Cardiac fibroblast (primary cell): ENCODE measurements around the gene NPAS3.
A peak's percentile ranks its signal among the peaks of the same experiment; 100 is the strongest.

Source experiments
- DNase-seq, 2 donors: peaks; one replicate each; pipeline versions ENCODE4 v3.0.0 to v3.0.0-alpha.2; 2010; ENCODE audit warnings: low read depth in 2 of 2
- H3K4me3 ChIP-seq, 2 donors: replicated peaks in 1 of 2; 1 replicate in 1 of 2; 2 replicates in 1 of 2; pipeline ENCODE4 v1.5.1; 2011; ENCODE audit warnings: low read depth in 2 of 2, low read length in 2 of 2, mild to moderate bottlenecking in 2 of 2, moderate library complexity in 1 of 2
- TF ChIP-seq, protein P1 (sequence below): IDR thresholded peaks from one replicate; pipeline ENCODE4 v1.5.1; 2011; ENCODE audit warnings: low read depth, mild to moderate bottlenecking, low read length, inconsistent platforms

The NPAS3 gene

DNA sequence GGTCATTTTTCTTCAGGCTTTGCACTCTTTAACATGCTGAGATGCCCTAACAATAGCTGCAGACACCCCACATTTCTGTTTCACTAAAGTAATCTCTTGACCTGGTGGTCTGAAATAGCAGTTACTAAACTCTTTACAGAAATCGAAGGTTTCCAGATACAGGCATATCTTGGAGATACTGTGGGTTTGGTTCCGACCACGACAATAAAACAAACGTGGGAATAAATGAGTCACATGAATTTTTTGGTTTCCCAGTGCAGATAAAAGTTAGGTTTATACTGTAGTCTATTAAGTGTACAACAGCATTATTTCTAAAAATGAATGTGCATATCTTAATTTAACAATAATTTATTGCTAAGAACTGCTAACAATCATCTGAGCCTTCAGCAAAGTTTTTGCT, 803.5 kb downstream of the NPAS3 start:
- DNase-seq, result no peak
- H3K4me3 ChIP-seq, result no peak overlapping the region
- TF ChIP-seq, protein P1, sequence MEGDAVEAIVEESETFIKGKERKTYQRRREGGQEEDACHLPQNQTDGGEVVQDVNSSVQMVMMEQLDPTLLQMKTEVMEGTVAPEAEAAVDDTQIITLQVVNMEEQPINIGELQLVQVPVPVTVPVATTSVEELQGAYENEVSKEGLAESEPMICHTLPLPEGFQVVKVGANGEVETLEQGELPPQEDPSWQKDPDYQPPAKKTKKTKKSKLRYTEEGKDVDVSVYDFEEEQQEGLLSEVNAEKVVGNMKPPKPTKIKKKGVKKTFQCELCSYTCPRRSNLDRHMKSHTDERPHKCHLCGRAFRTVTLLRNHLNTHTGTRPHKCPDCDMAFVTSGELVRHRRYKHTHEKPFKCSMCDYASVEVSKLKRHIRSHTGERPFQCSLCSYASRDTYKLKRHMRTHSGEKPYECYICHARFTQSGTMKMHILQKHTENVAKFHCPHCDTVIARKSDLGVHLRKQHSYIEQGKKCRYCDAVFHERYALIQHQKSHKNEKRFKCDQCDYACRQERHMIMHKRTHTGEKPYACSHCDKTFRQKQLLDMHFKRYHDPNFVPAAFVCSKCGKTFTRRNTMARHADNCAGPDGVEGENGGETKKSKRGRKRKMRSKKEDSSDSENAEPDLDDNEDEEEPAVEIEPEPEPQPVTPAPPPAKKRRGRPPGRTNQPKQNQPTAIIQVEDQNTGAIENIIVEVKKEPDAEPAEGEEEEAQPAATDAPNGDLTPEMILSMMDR, result no peak

DNA sequence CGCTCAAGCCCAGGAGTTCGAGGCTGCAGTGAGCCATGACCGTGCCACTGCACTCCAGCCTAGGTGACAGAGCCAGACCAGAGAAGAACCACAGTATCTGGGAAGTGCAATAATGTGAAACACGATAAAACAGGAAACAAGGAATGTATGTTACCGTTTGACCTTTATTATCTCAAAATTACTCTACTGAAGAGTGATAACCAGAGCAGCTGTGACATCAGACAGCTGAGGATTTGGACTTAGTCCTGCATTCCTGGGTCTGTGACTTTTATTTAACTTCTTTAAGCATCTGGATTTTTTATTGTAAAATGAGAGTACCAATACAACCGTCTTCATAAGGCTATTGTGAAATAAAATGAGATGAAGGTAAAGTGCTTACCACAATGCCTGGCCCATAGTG, 806.5 kb downstream of the NPAS3 start:
- TF ChIP-seq, protein P1, result no peak
- no peak overlapping the region for H3K4me3 ChIP-seq
- DNase-seq, result peak in 1 of 2 donors; percentile 23

DNA sequence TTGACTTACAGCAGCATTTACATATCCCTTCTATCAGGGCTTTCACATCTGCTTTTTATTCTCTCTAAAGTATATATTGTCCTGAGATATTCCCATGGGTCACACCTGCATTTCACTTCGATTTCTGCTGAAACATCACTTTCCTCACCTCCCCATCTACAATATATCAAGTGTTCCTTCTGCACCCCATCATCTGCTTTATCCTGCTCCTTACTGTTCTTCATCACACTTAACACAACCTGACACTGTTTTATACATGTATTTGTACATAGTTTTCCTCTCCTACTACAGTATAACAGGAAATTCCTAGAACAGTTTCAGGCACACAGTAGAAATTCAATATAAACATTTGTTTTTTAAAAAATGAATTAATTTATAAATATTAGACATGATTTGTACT, 809.1 kb downstream of the NPAS3 start:
- H3K4me3 ChIP-seq, result no peak overlapping the region

DNA sequence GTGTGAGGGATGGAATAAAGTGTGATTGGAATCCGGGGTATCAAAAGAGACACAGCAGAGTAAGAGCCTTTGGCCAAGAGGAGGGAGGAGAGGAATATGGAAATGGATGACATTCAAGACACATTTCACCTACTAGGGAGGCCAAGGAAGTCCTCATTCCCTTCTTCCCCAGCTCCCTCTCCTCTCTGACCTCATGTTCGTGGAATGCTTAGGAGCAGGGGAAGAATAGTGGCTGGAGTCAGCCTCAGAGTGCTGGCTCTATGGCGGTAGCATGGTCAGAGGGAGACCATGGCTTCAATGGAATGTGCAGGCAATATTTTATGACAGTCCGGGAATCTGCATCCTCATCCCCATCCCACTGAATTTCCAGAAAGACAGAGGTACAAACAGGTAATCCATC, 815.6 kb downstream of the NPAS3 start:
- peak; percentile 32 to 50 for DNase-seq
- TF ChIP-seq, protein P1, result no peak
- no peak overlapping the region for H3K4me3 ChIP-seq

More for the DNA sequence above, 809.1 kb downstream of the NPAS3 start:
- TF ChIP-seq, protein P1, result no peak
- no peak for DNase-seq

DNA sequence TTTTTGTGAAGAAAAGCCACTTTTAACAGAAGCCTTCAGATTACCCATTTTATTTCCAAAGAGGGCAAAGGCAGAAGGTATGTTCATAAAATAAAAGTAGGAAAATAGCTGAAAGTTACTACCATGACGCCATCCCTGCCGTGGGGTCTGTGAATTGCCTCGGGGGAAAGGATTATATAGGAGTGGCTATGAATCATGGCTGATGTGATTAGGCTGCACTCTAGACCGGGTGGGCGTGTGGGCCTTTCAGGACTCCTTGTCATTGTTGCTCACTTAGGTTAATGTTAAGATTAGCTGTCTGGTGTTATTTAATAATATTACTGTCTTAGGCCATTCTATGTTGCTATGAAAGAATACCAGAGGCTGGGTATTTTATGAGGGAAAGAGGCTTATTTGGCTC, 816.7 kb downstream of the NPAS3 start:
- TF ChIP-seq, protein P1, result no peak
- H3K4me3 ChIP-seq, result no peak overlapping the region
- DNase-seq, result no peak

DNA sequence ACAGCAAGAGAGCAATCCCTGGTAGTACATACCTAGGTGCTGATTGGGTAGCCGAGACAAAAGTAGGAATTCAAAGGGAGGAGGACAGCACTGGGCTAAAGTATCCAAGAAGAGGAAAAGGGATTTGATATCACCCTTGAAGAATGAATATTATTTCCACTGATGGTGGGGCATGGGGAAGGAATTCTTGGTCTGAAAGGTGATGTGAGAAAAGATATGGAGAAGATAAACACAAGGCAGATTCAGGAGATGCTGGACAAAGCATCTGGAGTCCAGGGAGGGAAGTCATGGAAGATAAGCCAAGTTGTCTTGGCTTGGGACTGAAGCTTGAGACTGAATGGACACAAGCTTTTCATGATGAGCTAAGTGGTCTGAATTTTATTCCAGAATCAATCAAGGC, 818.2 kb downstream of the NPAS3 start:
- TF ChIP-seq, protein P1, result no peak
- no peak overlapping the region for H3K4me3 ChIP-seq
- no peak for DNase-seq

DNA sequence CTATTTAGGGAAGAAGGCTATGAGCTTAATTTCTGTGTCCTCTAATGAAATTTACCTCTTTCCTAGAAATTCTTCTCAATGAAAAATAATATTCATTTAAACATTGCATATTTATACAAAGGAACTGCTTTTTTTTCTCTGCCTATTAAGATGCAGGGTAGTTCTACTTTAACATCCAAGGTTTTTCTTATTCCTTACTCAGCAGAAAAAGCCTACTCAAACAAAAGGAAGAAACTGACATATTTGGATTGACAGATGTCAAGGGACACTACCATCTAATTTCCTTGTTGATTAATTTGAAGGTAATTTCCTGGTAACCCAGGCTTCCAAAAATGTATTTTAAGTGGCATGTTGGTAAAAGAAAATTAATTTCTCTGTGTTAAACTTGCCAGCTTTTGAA, 819.9 kb downstream of the NPAS3 start:
- no peak overlapping the region for H3K4me3 ChIP-seq
- no peak for DNase-seq
- TF ChIP-seq, protein P1, result no peak
